Measurements from ENCODE around the gene MAFF.
"Not testable (repeated sequence)": the region's sequence is repeated elsewhere in the genome, so short reads cannot be mapped to it uniquely, and the experiment has no call there.

Gene MAFF

GRCh38 chr22:38177926-38178604 lies 23.7 kb upstream of the MAFF start:
- no peak for DNase-seq

- DNase-seq = not testable (repeated sequence)
These were observed 23.2 kb upstream of the MAFF start for GRCh38 chr22:38178605-38178937.

GRCh38 chr22:38180841-38181452 lies 20.8 kb upstream of the MAFF start:
- DNase-seq = no peak

- DNase-seq = peak; percentile 96
These were observed 20.2 kb upstream of the MAFF start, which contains the start of gene PLA2G6 for GRCh38 chr22:38181453-38182200. TSS of gene PLA2G6 (minus strand) at chr22:38181830. CDS start at chr22:38169426, 12,404 bp downstream.

- no peak for DNase-seq
These were observed 17.0 kb upstream of the MAFF start for GRCh38 chr22:38184788-38185187.

GRCh38 chr22:38186429-38186828 lies 15.4 kb upstream of the MAFF start:
- no peak for DNase-seq

GRCh38 chr22:38187413-38188212 lies 14.2 kb upstream of the MAFF start:
- DNase-seq = no peak

- no peak for DNase-seq
These were observed 12.7 kb upstream of the MAFF start for GRCh38 chr22:38189104-38189503.

- no peak for DNase-seq
These were observed 11.2 kb upstream of the MAFF start for GRCh38 chr22:38190581-38190980.

- DNase-seq = no peak
These were observed 10.7 kb upstream of the MAFF start for GRCh38 chr22:38191055-38191454.

GRCh38 chr22:38191731-38192474 lies 9.9 kb upstream of the MAFF start:
- DNase-seq = no peak

GRCh38 chr22:38192475-38192863 lies 9.3 kb upstream of the MAFF start:
- no peak for DNase-seq

- DNase-seq = no peak
These were observed 8.2 kb upstream of the MAFF start for GRCh38 chr22:38193580-38193979.

GRCh38 chr22:38196791-38197419 lies 4.9 kb upstream of the MAFF start:
- DNase-seq = no peak

GRCh38 chr22:38199826-38200559 lies 1.8 kb upstream of the MAFF start:
- DNase-seq = no peak

GRCh38 chr22:38201371-38201710 lies 453 bp upstream of the MAFF start:
- DNase-seq = no peak

- DNase-seq = peak; percentile 60
These were observed 769 bp downstream of the MAFF start for GRCh38 chr22:38202437-38203089.

- peak; percentile 25 for DNase-seq
These were observed 1.5 kb downstream of the MAFF start for GRCh38 chr22:38203090-38203810.

- DNase-seq = no peak
These were observed 2.2 kb downstream of the MAFF start for GRCh38 chr22:38203855-38204514.

GRCh38 chr22:38204784-38205183 lies 3.0 kb downstream of the MAFF start:
- no peak for DNase-seq
